GM06990 (cell line): ENCODE data around the gene TEX26.

Source experiments
- DNase-seq: peaks from one replicate; pipeline ENCODE4 v3.0.0-alpha.2; 2011; ENCODE audit not compliant: insufficient read length; ENCODE audit errors: extremely low read depth
- H3K27me3 ChIP-seq: replicated peaks from 2 replicates; pipeline ENCODE4 v1.6.0; 2011; ENCODE audit warnings: low read length; ENCODE audit not compliant: control insufficient read depth, insufficient read depth
- H3K36me3 ChIP-seq: 2 replicates; pipeline ENCODE4 v1.5.1; 2011; ENCODE audit warnings: low read length; ENCODE audit not compliant: control insufficient read depth, insufficient read depth
- H3K4me3 ChIP-seq: replicated peaks from 2 replicates; pipeline ENCODE4 v1.5.1; 2011; ENCODE audit warnings: low read depth, mild to moderate bottlenecking, control low read depth, low read length
- CTCF ChIP-seq: IDR thresholded peaks from 2 replicates; pipeline ENCODE4 v1.5.1; 2011; ENCODE audit warnings: low read length, control low read depth, mild to moderate bottlenecking, inconsistent platforms; ENCODE audit not compliant: insufficient read depth, poor library complexity, severe bottlenecking

The TEX26 gene

DNA sequence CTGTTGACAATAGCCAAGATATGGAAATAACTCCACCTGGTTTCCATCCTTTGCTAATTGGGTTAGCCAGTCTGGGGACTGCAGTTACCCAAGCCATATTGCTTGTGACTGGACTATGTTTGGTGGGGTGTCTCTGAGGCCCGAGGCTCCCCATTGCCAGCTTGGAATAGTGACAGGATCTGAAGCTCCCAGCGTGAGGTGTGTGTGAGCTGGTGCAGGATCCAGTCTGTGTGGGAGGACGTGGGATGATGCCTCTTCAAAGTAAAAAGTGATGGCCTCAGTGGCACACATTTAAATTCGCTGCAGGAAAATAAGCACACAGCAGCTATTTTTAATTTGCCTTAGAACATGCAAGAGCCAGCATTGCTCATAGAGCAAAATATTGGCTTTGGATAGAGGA is 75.0 kb downstream of the TEX26 start:
- DNase-seq = no peak
- no peaks in the 10 kb centered on the region; the same call in 1 of the 2 replicates for H3K27me3 ChIP-seq
- no peak overlapping the region for H3K4me3 ChIP-seq
- TF ChIP-seq CTCF = no peak
- H3K36me3 ChIP-seq = no peaks in the 10 kb centered on the region

DNA sequence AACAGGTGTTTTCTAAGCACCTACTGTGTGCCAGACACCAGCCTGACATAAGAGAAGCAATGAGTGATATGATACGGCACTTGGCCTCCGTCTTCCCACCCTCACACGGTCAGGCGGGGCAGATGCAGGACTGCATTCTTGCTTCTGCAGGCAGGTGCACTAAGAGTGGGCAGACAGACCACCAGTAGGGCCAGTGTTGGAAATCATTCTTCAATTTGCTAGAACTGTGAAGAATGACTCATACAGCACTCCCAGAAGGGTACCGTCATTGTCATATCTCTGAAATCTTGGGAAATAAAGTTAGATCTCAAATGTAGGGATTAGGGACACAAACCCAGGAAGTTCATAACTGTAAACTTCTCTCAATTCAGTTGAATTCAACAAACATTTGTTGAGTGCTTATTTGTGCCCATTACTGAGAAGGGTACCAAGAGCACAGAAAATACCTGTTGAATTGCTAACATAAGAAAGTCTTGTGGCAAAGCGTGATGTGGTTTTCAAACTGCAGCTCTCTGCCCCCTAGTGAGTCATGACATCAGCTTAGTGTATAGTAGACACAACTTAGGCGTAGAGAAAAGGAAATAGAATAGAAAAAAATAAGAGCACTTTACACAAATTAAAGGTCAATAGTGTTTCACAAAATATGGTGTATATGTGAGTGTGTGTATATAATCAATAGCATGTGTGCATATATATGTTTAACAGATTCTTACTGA is 76.1 kb downstream of the TEX26 start:
- Histone ChIP-seq H3K36me3 (no peaks in the 10 kb centered on the region), H3K4me3 (no peak overlapping the region), H3K27me3 (no peaks in the 10 kb centered on the region; the same call in 1 of the 2 replicates)
- no peak for TF ChIP-seq CTCF
- DNase-seq = no peak

- no peaks in the 10 kb centered on the region; the same call in 1 of the 2 replicates for H3K27me3 ChIP-seq
- no peak overlapping the region for H3K4me3 ChIP-seq
- TF ChIP-seq CTCF = no peak
- no peak for DNase-seq
- H3K36me3 ChIP-seq = no peaks in the 10 kb centered on the region
These were observed 76.7 kb downstream of the TEX26 start for GRCh38 chr13:31009166-31009565.

DNA sequence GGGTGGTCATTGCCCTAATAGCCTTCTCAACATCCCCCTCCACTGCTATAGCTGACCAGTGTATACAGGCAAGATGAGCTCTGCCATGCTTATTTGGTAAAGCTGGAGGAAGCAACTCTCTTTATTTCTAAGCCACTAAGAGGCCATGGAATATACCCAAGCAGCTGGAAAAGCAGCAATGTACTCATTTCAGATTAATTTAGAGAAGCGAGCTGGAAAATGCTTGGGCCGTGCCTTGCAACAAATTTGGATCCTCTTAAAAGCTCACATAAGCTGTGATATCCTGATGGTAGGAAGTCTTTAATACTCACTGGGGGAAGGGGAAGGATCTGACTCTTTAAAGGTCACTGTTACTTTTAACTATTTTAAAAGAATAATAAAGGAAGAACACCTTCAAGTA is 77.8 kb downstream of the TEX26 start:
- Histone ChIP-seq H3K4me3 (no peak overlapping the region), H3K27me3 (no peaks in the 10 kb centered on the region; the same call in 1 of the 2 replicates), H3K36me3 (no peaks in the 10 kb centered on the region)
- TF ChIP-seq CTCF = no peak
- DNase-seq = no peak

DNA sequence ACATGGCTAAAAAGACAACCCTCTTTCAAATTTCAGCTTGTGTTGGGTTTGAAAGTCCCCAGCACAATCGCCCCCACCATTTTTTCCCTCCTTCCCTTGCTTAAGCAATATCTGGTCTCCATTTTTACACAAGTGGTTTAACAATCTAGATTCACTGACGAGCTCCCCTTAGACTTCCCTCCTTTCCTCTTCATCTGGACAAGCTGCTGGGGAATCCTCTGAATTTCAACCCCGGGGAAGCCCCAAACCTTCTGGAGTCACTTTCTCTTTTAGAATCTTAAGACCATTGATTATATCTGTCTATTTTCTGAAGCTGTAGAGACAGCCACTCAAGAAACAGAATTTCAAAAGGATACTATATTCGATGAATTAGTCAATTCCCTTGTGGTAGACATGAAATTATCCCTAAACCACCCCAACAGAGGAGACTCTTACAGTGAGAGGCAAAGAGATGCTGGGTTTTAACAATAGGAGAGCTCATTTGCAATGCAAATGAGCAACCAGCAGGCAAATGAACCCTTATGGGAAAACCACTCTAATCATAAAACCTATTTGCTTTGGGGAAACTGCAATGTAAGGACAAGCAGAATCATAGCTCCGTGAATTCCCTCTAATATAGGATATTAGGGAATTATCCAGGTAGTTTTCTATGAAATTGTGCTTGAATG is 78.9 kb downstream of the TEX26 start:
- no peak for TF ChIP-seq CTCF
- Histone ChIP-seq H3K27me3 (no peaks in the 10 kb centered on the region; the same call in 1 of the 2 replicates), H3K36me3 (no peaks in the 10 kb centered on the region), H3K4me3 (no peak overlapping the region)
- DNase-seq = no peak
